NCI-H146 treated with DMSO at 0.1 percent for 48 hours (cell line): ENCODE measurements around the gene ERVK3-1.
A peak's percentile ranks its signal among the peaks of the same experiment; 100 is the strongest.
"Not testable (repeated sequence)": the region's sequence is repeated elsewhere in the genome, so short reads cannot be mapped to it uniquely, and the experiment has no call there.

ENCODE experiments used
- DNase-seq: peaks from one replicate; lab custom pipeline; 2025; ENCODE audit not compliant: unreplicated experiment; lab: John Stamatoyannopoulos, UW

ERVK3-1 gene

GRCh38 chr19:58304255-58304654 is 922 bp upstream of the ERVK3-1 start:
- DNase-seq: no peak

- no peak for DNase-seq
These were observed 471 bp upstream of the ERVK3-1 start for GRCh38 chr19:58304748-58305064.

GRCh38 chr19:58305932-58306323 is 751 bp downstream of the ERVK3-1 start:
- DNase-seq: no peak

GRCh38 chr19:58307736-58308135 is 2.6 kb downstream of the ERVK3-1 start:
- DNase-seq: no peak

- not testable (repeated sequence) for DNase-seq
These were observed 5.5 kb downstream of the ERVK3-1 start for GRCh38 chr19:58310685-58311084.

DNA sequence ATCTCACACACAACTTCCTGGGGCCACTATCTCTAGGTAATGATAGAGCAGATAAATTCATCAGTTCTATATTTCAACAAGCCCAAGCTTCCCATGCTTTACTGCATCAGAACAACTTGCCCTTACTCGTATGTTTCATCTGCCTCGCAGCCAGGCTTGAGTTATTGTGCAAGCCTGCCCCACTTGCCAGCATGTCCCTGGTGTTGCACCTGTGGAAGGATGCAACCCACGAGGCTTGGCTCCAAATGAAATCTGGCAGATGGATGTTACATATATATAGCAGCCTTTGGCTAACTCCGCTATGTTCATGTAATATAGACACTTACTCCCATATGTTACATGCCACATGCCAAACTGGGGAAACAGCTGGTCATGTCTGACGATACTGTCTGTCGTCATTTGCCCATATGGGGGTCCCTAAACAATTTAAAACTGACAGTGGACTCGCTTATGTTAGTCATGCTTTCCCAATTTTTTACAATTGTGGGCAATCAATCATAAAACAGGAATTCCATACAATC is 6.2 kb downstream of the ERVK3-1 start:
- DNase-seq: no peak

DNA sequence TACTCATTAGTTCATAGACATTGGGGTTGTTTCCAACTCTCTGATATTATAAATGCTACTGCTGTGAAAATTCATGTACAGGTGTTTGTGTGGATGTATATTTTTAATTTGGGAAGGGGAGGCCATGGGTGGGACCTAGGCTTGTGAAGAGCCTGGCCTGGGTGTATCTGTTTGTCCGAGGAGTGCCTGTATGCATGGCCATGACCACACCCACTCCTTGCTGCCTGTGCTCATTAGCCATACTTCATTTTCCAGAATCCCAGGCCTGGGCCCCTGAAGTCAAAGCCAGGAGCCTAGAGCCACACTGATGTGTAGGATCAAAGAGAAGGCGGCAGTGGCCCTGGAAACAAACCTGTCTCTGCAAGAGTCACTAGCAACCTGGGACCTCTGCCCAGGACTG is 10.4 kb downstream of the ERVK3-1 start:
- DNase-seq: no peak

- no peak for DNase-seq
These were observed 12.4 kb downstream of the ERVK3-1 start for GRCh38 chr19:58317476-58318072.

- DNase-seq: no peak
These were observed 13.1 kb downstream of the ERVK3-1 start for GRCh38 chr19:58318297-58318696.

DNA sequence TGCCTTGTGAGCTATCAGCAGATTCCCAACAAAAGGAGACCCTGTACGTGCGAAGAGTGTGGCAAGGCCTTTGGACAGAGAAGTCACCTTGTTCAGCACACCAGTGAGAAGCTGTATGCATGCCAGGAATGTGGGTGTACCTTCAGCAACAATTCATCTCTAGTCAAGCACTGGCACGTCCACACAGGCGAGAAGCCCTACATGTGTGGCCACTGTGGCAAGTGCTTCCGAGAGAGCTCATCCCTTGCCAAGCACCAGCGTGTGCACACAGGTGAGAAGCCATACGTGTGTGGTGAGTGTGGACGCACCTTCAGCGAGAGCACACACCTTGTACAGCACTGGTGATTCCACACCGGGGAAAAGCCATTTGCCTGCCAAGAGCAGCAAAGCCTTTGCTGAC is 14.1 kb downstream of the ERVK3-1 start:
- no peak for DNase-seq

DNA sequence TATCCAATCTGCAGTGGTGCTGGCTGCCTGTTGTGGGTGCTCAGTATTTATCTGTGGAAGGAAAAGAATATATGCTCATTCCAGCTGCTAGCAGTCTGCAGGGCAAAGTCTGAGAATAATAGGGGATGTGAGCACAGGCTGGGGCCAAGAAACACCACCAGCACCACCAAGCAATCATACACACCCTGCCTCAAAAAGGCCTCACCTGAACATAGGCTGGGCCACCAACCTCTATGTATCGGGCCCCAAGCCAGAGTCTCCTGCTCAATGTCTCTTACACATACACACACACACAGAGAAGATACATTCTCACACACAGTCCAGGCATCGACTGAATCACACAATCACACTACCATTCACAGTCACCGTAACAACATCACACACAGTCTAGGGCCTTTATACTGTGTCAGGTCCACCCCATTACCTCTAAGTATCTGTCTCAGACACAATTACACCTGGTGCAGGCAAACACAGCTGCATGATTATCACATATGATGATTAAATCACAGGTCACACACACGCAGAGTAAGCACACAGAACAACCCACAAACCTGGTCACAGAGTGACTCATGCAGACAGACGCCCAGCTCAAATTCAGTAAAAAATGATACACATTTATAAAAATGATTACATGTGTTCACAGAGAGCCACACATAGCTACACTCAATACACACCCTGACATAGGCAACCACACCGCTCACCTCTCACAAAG is 20.3 kb downstream of the ERVK3-1 start:
- peak; percentile 72 for DNase-seq

- no peak for DNase-seq
These were observed 21.3 kb downstream of the ERVK3-1 start for GRCh38 chr19:58326501-58326913.

DNA sequence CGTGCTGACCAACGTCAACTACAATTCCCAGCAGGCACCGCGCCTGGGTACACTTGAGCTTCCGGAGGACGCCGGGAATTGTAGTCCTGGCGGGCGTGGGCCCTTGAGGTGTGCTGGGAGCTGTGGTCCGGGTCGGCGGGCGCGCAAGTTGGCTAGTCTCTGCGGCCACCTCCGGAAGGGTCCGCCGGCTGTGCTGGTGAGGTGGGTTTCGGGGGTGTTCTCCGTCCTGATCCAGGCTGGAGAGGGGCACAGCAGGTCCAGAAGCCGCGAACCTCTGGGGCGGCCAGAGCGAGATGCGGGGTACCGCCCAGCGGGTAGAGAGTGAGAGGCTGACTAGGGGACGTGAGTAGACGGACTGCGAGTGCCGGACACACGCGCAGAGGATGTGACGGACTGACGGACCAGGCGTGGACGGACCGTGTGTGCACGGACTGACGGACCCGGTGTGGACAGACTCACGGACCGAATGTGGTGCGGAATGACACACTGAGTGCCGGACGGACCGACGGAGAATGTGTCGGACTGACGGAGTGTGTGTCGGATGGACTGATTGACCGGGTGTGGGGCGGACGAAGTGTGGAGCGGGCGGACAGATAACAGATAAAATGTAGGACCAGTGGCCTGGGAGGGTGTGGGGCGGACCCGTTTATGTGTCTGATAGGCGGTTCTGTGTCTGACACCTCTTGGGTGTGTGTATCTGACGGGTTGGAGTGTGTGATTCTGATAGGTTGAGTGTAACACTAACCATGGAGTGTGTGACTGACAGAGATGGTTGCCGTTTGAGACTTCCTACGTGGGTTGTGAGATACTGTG is 21.9 kb downstream of the ERVK3-1 start, which contains the start of gene ZSCAN22:
TSS of gene ZSCAN22 (plus strand) at position 81 of the 813 bp plus-strand sequence. CDS start 7,809 bp downstream, outside the sequence.
- peak; percentile 95 for DNase-seq

DNA sequence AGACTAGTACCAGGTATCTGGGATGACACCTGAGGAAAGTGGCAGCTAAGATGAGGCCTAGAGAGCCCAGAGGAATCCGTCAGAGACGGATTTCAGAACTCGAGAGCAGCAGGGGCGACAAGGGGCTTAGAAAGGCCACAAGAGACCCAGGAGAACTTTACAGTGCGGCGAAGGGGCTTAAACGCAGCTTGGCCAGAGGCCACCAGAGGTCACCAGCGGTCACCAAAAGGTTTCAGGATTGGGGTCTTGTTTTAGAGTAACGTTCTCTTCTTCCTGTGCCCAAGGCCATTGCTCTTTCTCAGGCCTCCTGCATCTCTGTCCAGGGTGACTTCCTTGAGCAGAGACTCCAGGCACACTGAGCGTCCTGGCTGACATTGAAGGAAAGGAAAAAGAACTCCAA is 23.8 kb downstream of the ERVK3-1 start:
- DNase-seq: no peak

DNA sequence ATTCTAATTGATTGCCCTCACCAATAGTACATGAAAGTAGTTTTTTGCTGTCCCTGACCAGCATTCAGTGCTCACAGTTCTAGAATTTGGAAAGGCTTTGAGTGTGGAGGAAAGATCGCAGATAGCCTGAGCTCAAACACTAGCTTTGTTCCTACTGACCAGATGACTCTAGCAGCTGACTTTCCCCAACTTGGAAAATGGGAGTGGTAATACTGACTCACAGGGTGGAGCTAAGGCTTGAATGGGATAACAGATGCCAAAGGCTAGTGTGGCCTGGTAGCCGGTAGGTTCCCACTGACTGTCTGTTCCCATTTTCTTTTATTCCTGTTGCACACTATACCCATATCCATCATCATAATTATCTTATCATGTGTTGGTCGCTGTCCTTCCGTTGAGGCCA is 25.3 kb downstream of the ERVK3-1 start:
- DNase-seq: no peak

DNA sequence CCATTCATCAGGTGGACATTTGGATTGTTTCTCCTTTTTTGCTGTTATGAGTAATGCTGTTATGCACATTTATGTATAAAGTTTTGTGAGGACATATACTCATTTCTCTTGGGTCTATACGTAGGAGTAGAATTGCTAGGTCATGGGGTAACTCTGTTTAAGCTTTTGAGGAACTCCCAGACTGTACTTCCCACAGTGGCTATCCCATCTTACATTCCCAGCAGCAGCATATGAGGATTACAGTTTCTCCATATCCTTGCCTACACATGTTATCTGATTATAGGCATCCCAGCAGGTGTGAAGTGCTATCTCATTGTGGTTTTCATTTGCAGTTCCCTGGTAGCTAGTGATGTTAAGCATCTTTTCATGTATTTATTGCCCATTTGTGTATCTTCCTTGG is 27.5 kb downstream of the ERVK3-1 start:
- DNase-seq: no peak

DNA sequence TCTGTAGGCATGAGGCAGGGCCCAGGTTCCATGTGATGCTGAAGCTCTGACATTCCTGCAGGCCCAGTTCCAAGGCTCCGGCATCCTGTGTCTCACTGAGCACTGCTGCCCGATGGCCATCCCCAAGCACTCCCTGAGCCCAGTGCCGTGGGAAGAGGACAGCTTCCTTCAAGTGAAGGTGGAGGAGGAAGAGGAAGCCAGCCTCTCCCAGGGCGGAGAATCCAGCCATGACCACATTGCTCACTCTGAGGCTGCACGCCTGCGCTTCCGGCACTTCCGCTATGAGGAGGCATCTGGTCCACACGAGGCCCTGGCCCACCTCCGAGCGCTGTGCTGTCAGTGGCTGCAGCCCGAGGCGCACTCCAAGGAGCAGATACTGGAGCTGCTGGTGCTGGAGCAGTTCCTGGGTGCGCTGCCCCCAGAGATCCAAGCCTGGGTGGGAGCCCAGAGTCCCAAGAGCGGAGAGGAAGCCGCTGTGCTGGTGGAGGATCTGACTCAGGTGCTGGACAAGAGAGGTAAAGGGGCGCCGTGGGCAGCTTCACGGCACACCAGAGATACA is 29.6 kb downstream of the ERVK3-1 start:
- no peak for DNase-seq

- no peak for DNase-seq
These were observed 30.5 kb downstream of the ERVK3-1 start for GRCh38 chr19:58335630-58336029.

- DNase-seq: no peak
These were observed 31.0 kb downstream of the ERVK3-1 start for GRCh38 chr19:58336216-58336615.

GRCh38 chr19:58336820-58337219 is 31.6 kb downstream of the ERVK3-1 start:
- DNase-seq: no peak

DNA sequence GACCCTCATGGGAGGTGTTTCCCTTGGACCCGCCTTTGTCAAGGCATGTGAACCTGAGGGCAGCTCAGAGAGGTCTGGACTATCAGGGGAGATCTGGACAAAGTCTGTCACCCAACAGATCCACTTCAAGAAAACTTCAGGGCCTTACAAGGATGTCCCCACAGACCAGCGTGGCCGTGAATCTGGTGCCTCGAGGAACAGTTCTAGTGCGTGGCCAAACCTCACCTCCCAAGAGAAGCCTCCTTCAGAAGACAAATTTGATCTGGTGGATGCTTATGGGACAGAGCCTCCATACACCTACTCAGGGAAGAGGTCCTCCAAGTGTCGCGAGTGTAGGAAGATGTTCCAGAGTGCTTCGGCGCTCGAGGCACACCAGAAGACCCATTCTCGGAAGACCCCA is 33.2 kb downstream of the ERVK3-1 start:
- DNase-seq: no peak
